NCI-H524 treated with DMSO at 0.1 percent for 48 hours (cell line): ENCODE results near the gene REXO4.
A peak's percentile ranks its signal among the peaks of the same experiment; 100 is the strongest.
"Not testable (repeated sequence)": the region's sequence is repeated elsewhere in the genome, so short reads cannot be mapped to it uniquely, and the experiment has no call there.

Source experiments
- DNase-seq: peaks from one replicate; lab custom pipeline; 2025; lab: John Stamatoyannopoulos, UW

The REXO4 gene

DNA sequence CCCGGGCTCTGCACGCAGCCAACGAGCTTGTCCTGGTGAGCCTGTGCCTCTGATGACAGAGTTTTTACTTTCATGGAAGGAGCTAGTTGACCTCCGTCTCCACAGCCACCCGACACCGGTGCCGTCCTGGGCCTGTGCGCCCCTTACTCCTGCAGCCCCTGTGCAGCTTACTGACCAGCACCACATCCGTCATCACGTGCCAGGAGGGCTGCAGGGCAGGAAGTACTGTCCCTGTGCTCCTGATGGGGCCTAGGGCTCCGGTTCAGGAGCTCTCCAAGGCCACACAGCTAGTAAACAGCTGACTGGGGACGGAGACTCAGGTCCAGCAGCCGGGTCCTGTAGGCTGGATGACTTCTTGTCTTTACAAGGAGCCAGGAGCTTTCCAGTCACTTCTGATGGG lies 31.5 kb downstream of the REXO4 start:
- DNase-seq, result no peak

DNA sequence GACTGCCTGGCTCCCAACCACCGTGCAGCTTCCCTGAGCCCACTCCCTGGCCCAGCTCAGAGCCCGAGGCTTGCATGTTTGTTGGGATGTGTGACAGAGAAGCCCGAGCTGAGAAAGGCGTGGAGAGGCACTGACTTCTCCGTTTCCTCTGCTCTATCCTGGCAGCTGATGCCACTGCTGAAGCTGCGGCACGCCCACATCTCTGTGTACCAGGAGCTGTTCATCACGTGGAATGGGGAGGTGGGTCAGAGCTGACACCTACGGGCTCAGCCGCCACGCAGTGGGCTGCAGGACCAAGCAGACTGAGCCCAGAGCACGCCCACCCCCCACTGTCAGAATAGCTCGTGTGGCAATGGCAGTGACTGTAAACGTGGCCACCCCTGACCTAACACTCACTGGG lies 32.4 kb downstream of the REXO4 start:
- no peak for DNase-seq

DNA sequence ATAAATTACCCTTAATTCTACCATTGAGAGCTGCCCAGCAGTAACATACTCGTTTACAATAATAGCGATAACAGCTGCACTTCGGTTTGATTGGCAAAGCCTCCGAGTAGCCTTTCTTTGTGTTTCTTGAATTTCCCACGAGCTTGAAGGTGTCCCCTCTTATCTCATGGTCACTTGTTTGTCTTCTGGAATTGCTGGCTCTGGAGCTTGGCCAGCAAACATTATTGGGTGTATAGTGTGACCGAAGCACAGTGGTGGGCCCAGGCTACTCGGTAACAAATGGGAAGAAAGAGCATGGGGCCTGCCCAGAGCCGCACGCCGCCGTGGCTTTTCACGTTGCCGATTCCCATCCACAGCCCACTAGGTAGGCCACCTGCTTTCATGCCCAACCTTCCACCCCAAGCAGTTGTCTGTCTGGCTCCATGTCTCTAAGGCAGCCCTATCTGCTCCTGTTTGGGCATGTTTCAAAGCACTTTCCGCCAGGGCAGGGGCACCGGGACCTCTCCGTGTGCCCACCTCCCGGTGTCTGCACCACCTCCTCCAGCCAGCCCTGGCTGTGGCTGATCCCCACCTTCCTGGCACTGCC lies 33.0 kb downstream of the REXO4 start:
- DNase-seq, result no peak

DNA sequence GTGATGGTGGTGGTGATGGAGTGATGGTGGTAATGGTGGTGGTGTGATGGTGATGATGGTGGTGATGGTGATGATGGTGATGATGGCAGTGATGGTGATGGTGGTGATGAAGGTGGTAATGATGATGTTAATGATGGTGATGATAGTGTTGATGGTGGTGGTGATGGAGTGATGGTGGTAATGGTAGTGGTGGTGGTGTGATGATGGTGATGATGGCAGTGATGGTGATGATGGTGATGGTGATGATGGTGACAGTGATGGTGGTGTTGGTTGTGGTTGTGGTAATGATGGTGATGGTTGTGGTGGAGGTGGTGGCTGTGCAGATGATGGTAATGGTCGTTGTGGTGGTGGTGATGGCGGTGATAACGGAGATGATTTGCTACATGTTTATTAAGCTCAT lies 34.4 kb downstream of the REXO4 start:
- no peak for DNase-seq

DNA sequence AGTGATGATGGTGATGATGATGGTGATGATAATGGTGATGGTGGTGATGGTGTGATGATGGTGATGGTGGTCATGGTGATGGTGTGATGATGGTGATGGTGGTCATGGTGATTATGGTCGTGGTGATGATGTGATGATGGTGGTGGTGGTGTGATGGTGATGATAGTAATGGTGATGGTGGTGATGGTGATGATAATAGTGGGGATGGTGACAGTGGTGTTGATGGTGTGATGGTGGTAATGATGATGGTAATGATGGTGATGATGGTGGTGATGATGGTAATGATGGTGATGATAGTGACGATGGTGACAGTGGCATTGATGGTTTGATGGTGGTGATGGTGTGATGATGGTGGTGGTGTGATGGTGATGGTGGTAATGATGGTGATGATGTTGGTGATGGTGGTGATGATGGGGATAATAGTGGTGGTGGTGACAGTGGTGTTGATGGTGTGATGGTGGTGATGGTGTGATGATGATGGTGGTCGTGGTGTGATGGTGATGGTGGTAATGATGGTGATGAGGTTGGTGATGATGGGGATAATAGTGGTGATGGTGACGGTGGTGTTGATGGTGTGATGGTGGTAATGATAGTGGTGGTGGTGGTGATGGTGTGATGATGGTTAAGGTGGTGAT lies 35.2 kb downstream of the REXO4 start:
- no peak for DNase-seq

DNA sequence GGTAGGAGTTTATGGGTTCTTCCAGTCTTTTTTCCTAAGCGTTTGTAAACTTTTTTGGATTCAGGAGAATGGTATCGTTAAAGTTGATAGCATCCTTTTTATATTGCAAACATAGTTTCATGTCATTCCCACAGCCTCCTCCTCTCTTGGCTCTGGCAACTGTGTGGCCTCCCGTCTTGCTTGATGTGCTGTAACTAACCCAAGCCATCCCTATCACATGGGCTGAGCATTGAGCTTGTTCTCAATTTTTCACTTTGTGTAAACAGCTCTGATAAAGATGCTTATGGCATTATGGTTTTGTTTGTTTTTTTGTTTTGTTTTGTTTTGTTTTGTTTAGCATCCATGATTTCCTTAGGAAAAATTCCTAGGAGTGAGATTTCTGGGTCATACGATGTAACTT lies 37.1 kb downstream of the REXO4 start:
- no peak for DNase-seq

DNA sequence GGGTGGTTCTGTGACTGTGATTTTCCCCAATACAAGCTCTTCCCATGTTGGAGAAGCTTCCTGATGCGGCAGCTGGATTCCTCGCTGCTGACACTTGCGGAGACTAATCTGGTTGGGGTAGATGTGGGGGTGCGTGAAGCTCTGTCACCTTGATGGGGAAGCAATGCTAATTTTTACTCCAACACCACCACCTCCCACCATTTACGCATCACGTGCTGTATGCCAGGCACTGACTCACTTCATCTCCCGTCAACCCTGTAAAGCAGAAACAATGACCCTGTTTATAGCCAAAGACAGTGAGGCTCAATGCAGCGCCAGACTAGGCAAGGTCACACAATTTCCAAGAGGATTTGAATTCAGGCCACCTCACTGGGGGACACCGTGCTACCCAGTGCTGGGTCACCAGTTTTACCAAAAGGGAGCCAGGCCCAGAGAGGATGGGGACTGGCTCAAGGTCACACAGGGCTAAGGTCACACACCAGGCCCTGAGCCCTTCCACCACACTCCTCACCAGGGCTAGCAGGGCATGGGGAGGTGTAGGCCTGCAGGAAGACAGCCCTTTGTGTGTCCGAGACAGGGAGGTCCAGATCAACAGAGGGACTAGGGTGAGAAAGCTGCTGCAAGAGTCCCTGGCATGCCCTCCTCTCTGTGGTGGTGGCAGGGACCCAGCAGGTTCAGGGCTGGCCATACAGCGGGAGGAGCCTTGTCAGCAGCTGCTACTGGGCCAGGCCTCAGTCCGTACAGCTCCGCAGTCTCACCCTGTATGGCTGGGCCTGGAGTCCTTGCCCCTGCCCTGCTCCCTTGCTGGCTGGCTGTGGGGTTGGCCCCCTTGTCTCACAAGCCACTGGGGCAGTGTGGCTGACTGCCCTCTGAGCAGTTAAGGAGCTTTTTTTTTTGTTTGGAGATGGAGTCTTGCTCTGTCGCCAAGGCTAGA lies 38.4 kb downstream of the REXO4 start:
- no peak for DNase-seq

DNA sequence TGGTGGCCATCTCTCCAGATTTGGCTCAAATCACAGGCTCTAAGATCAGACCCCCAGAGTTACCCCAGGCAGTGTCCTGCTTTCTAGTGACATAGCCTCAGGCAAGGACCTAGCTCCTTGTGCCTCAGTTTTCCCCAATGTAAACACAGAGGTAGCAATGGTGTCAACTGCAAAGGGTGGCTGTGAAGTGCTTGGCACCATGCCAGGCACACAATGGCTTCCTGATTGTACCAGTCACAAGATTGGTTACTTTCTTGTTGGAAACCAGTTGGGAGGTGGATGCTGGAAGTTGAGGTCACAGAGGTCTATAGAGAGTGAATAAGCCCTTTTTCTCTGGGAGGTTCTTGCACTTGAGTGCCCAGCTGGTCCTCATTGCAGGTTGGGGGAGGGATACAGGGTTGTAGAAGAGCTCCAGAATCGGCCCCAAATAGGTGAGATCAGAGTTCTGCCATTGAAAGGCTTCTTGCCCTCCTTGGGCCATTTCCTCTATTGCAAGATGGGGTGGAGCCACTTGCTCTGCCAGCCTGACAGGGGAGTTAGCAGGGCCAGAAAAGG lies 39.3 kb downstream of the REXO4 start:
- DNase-seq, result no peak

DNA sequence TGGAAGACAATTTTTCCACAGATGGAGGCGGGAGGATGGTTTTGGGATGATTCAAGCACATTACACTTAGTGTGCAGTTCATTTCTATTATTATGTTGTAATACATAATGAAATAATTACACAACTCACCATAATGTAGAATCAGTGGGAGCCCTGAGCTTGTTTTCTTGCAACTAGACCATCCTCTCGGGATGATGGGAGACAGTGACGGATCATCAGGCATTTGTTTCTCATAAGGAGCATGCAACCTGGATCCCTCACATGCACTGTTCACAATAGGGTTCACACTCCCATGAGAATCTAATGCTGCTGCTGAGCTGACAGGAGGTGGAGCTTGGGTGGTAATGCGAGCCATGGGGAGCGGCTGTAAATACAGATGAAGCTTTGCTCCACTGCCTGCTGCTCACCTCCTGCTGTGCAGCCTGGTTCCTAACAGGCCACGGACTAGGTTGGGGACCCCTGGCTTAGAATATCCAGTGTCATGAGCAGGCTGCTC lies 40.0 kb downstream of the REXO4 start:
- no peak for DNase-seq

DNA sequence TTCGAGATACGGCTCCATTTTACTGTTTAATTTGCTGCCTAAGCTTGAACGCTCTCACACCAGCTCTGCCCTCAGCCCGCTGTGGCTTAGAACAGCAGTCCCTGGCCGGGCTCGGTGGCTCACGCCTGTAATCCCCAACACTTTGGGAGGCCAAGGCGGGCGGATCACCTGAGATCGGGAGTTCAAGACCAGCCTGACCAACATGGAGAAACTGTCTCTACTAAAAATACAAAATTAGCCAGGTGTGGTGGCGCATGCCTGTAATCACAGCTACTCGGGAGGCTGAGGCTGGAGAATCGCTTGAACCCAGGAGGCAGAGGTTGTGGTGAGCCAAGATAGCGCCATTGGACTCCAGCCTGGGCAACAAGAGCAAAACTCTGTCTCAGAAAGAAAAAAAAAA lies 40.5 kb downstream of the REXO4 start:
- DNase-seq, result not testable (repeated sequence)

DNA sequence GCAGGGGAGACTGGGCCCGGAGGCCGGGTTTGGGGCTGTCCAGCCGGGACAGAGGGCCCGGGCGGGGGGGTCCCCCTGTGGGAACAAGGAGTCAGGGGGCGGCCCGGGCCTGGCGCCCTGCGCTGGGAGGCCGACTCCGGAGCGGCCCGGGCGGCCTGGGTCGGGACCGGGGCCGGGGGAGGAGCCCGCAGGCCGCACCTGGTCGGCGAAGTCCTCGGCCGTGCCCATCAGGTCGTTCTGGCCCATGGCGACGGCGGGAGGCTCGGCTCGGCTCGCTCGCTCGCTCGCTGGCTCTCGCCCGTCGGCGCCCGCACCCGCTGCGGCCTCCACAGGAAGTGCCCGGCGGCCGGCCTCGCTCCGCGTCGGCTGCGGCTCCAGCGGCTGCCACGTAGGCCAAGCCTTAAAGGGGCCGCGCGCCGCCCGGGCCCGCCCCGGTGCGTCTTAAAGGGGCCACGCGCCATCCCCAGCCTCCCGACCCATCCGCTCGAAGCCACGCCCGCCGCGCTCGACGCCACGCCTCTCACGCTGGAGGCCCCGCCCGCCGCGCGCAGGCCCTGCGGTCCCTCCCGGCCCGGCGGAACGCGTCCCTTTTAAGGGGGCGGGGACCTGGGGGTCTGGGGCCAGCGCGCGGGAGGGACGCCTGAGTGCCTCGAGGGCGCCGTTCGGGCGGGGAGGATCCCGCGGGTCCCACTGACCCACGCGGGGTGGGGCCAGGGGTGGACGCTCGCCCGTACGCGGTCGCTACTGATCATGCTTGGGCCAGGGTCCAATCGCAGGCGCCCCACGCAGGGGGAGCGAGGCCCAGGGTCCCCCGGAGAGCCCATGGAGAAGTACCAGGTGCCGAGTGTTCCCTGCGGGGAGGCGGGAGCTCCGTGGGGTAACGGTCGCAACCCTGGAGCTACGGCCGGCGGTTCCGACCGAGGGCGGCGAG lies 41.8 kb downstream of the REXO4 start, which contains the start of the genes STKLD1 and SURF4:
TSS of gene STKLD1 (plus strand) at position 643 of the 931 bp plus-strand sequence. CDS start at position 751, 108 bp downstream.
TSS of gene SURF4 (minus strand) at position 337 of the 931 bp plus-strand sequence. CDS start at position 246, 91 bp downstream.
- peak; percentile 62 for DNase-seq

DNA sequence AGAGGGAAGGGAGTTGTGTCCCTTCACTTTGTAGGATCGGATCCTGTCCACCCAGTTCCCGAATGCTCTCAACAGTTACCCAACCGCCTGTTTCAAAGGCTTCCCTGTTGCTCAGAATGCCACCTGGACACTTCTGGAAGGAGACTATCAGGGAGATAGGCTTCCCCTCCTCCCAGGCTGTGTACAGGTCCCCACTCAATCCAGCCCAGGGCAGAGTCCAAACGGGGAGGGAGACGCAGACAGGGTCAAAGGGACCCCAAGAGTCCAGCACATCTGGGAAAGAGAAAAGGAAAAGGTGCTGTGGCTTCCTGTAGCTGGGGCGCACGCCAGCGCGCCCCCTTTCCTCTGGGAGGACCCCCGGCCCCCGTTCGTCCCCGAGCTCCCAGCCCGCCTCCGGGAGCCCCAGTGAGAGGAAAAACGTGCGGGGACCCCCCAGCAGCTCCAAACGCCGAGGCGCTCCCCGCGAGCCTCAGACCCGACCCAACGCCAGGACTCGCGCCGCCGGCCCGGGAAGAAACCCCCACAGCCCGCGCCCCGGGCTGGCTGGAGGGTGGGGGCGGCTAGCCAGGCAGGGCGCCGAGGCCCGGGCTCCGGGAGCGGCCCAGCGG lies 42.6 kb downstream of the REXO4 start:
- DNase-seq, result no peak

DNA sequence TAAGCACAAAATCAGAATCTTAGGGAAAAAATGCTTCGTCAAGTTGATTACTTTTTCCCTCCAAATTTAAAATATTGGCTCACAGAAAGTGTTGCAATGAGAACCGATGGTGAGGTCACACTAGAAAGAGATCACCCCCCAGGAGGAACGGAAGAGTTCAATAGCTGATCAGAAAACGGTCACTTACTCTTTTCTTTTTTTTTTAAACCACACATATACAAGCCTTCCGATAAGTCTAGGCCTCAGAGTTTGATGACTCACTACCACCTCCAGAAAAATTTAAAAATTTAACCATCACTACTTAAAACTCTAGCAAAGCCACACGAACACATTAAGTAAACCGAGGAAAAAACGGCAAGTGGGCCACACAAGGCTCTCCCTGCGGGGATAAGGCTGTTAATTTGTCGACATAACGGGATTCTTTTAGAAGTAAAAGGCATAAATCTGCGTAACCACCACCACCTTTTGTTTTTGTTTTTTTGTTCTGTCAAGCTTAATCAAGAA lies 43.1 kb downstream of the REXO4 start:
- no peak for DNase-seq

DNA sequence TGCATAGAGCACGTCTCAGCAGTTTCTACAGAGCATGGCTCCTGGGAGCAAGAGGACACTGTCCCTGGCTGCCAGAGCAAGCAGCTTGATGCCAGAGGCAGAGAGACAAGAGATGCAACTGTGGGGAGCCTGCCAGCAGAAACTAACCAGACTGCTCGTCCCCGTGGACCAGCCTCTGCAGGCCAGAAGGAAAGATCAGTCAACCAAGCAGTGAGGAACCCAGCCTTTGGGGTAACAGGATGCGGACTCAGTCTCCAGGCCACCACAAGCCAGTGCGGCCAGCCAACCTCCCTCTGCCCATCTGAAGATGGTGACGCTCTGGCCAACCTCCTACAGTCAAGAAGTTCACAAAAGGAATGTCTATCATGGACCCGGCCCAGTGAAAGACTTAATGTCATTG lies 45.7 kb downstream of the REXO4 start:
- DNase-seq, result no peak

DNA sequence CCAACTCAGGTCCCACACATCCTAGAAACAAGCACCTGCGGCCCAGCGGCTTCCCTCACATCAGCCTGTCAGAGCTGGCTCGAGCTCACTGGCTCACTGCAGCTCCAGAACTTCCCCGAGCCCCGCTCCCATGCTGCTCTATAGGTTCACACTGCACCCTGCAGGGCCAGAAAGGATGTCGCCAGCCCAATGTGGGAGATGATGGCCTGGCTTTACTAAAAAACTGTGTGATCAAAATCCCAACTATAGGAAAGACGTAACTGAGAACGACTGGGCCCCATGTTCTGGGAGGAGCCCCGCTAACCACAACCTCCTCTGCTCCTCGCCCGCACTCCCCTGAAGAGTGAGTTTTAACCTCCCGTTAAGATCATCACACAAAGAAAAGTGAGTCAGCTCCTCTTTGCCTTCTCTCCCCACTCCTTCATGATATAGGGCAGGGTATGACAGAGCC lies 46.5 kb downstream of the REXO4 start:
- no peak for DNase-seq

DNA sequence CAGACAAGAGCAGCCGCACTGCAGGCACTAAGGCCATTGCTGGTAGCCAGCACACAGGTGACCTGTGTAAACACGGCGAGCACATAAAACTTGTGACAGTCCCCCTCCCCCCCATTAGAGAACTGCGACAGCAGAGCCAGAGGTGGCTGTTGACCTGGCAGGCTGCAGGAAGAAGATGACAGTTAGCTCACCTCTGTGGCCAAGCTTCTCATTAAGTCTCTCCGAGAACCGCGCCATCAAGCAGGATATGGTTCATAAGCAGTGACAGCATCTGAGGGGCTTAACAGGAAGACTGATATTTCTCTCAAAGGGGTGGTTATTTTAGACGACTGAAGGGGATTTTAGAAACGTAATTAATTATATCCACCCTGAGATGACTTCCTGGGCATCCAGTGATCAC lies 47.1 kb downstream of the REXO4 start:
- DNase-seq, result no peak

DNA sequence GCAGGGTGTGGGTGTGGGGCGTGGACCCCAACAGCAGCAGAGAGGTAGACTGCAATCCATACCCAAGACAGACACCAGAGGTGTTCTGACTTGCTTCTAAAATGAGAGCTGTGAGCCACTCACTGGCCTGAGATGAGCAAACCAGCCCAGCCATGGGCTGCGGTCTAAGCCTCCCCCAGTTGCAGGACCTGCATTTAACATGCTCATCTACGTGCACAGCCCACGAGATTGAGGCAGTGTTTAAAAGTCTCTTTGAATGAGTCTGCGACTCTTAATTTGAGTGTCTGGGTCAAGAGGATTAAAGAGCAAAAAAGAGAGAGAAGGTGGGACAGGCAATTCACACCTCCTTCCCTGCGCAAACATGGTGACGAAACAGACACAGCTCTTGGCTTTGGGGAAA lies 47.9 kb downstream of the REXO4 start:
- DNase-seq, result no peak

DNA sequence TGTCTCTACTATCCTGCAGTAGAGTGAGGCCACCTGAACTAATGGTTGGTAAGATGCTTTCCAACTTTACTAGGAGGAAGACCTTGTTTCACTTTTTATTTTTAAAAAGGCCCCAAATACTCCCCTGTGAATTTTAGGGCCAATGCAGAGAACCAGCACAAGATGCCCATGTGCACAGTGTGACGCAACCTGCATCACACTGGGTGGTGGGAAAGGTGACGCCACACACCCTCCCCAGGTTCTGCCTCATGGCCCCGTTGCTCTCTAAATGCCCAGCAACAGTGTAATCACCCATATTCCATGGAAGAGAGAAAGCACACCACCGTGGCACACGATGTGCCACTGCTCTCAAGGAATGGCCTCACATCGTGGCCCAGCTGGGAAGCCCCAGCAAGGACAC lies 48.4 kb downstream of the REXO4 start:
- no peak for DNase-seq

DNA sequence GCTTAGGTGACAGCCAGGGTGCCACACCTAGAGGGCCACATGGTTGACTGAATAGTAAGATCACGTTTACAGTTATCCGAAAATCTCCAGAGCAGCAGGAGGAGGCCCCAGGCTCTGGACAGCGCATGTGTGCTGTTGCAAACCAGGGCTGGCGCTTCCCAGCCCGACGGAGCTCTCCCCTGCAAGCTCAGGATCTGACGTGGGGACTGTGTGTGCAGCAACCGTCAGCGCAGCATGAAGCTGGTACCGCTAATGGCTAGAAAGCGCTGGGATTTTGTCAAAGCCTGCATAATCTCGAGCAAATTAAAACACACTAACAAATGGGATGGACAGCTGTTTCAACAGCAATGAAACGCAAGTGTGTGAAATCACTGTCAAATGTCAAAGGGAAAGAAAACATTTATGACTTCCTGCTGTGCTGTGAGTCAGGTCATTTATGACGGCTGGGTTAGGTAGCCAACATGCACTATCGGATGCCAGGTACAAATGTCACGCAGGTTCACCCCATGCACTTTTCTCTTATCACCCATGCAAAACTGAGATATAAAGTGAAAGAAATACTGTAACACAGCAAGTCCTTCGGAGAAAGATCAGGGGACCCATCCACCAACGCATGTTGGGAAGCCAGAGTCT lies 49.4 kb downstream of the REXO4 start:
- DNase-seq, result no peak

DNA sequence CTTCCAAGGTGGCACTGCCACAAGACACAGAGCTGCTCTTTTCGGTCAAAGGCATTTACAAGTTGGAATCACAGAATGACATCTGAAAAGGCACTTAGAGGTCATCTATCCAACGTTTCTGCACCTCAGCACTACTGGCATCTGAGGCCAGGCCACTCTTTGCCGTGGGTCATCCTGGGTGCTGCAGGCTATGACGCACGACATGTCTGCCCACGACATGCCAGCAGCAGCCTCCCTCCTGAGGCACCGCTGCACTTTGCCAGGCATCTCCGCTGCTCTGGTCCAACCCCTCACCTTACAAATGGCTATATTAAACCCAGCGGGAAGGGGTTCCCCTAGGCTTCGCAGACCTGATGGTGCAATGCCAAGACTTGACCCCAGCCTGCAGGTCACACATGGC lies 50.0 kb downstream of the REXO4 start:
- no peak for DNase-seq
